ENCODE measurements around the gene FERMT2. TPM values are rescaled to one million over a fixed set of nuclear protein-coding genes. Genes with fewer than 3 reads are reported as not detected.
A peak's percentile ranks its signal among the peaks of the same experiment; 100 is the strongest.

Gene FERMT2
- total and polyA plus RNA-seq, 2 experiments from 2014 or later: 108 to 148 TPM

- no peak overlapping the region for H3K4me3 Mint-ChIP-seq
- no peaks in the 10 kb centered on the region for H3K9me2 ChIP-seq (ENCODE audit: insufficient read depth)
- no peak overlapping the region for H3K4me3 ChIP-seq
- peaks cover 29% of the 10 kb centered on the region for H3K4me1 Mint-ChIP-seq
- H3K4me1 ChIP-seq (ENCODE audit: insufficient read depth): peaks cover 8% of the 10 kb centered on the region
- no peaks in the 10 kb centered on the region for H3K9me3 Mint-ChIP-seq
- peaks cover 4% of the 10 kb centered on the region; the same call in 1 of the 2 replicates for H3F3A ChIP-seq (replicated peaks; ENCODE audit: low read depth)
- peaks cover 3% of the 10 kb centered on the region; the same call in 1 of the 2 replicates for H4K20me1 ChIP-seq (replicated peaks; ENCODE audit: insufficient read depth)
- H3K36me3 Mint-ChIP-seq (ENCODE audit: low read depth): peaks cover 7% of the 10 kb centered on the region; the same call in 2 of the 3 replicates
- no peaks in the 10 kb centered on the region for H3K36me3 ChIP-seq (ENCODE audit: insufficient read depth)
- peak overlapping the region; percentile 39; the same call in 1 of the 2 replicates for H3K4me2 ChIP-seq
- H3K27me3 Mint-ChIP-seq (ENCODE audit: insufficient read depth, low read depth, poor library complexity): no peaks in the 10 kb centered on the region
- no peak for ATAC-seq
- no peak for DNase-seq (ENCODE audit: low spot score)
- no peak overlapping the region for H2AFZ ChIP-seq
- no peak for TF ChIP-seq ZNF462 (CRISPR knock-in tag; IDR thresholded peaks at IDR 0.05)
- TF ChIP-seq EZH2 (IDR thresholded peaks at IDR 0.05; ENCODE audit: low read depth, unreplicated experiment): no peak
- TF ChIP-seq ZNF114 (CRISPR knock-in tag; IDR thresholded peaks at IDR 0.05): no peak
- no peak for TF ChIP-seq ETS1 (IDR thresholded peaks at IDR 0.05)
- no peak for TF ChIP-seq ZNF331 (CRISPR knock-in tag; IDR thresholded peaks at IDR 0.05; ENCODE audit: low read depth)
- no peak for TF ChIP-seq REST (IDR thresholded peaks at IDR 0.05; ENCODE audit: unreplicated experiment)
- no peak for TF ChIP-seq EZH2phosphoT487 (IDR thresholded peaks at IDR 0.05; ENCODE audit: unreplicated experiment)
- no peak for TF ChIP-seq STAT1 (IDR thresholded peaks at IDR 0.05; ENCODE audit: unreplicated experiment)
- no peak for TF ChIP-seq NANOG (IDR thresholded peaks at IDR 0.05; ENCODE audit: borderline replicate concordance)
- TF ChIP-seq CTCF (conservative IDR thresholded peaks at IDR 0.05; ENCODE audit: low read depth in 2 of 2): no peak
- TF ChIP-seq JUNB (IDR thresholded peaks at IDR 0.05; ENCODE audit: unreplicated experiment): no peak
- no peak for TF ChIP-seq CREB1 (CRISPR knock-in tag; IDR thresholded peaks at IDR 0.05; ENCODE audit: low read depth)
- no peak for TF ChIP-seq POLR2AphosphoS5 (IDR thresholded peaks at IDR 0.05; ENCODE audit: low read depth)
- H3K27me3 ChIP-seq (ENCODE audit: insufficient read depth): no peaks in the 10 kb centered on the region
- peaks cover 80% of the 10 kb centered on the region for H3K79me2 ChIP-seq (replicated peaks; ENCODE audit: insufficient read depth)
- H3K27ac ChIP-seq (ENCODE audit: low read depth): peak overlapping the region; percentile 86
- peak overlapping the region; percentile 60 for H3K27ac Mint-ChIP-seq
Measured at GRCh38 chr14:52901357-52901980, 49.4 kb downstream of the FERMT2 start.

All from GM23338 (cell line).